ENCODE data around the gene FZD2.

FZD2 gene

GRCh38 chr17:44568945-44569858 is 11.9 kb downstream of the FZD2 start:
- no peak for TF ChIP-seq CTCF (conservative IDR thresholded peaks at IDR 0.05; ENCODE audit: low read length)
- no peak for DNase-seq (ENCODE audit: low read depth)
- H3K4me3 ChIP-seq (ENCODE audit: low read length), result peak overlapping the region; percentile 45

GRCh38 chr17:44572801-44573200 is 15.5 kb downstream of the FZD2 start:
- no peak for DNase-seq (ENCODE audit: low read depth)
- H3K4me3 ChIP-seq (ENCODE audit: low read length), result no peak overlapping the region
- TF ChIP-seq CTCF (conservative IDR thresholded peaks at IDR 0.05; ENCODE audit: low read length), result no peak

GRCh38 chr17:44575403-44575802 is 18.1 kb downstream of the FZD2 start:
- H3K4me3 ChIP-seq (ENCODE audit: low read length), result no peak overlapping the region
- no peak for TF ChIP-seq CTCF (conservative IDR thresholded peaks at IDR 0.05; ENCODE audit: low read length)
- peak; percentile 29 for DNase-seq (ENCODE audit: low read depth)

- TF ChIP-seq CTCF (conservative IDR thresholded peaks at IDR 0.05; ENCODE audit: low read length), result no peak
- DNase-seq (ENCODE audit: low read depth), result no peak
- H3K4me3 ChIP-seq (ENCODE audit: low read length), result no peak overlapping the region
Observed at GRCh38 chr17:44578947-44579346, 21.7 kb downstream of the FZD2 start.

- H3K4me3 ChIP-seq (ENCODE audit: low read length), result no peak overlapping the region
- DNase-seq (ENCODE audit: low read depth), result no peak
- TF ChIP-seq CTCF (conservative IDR thresholded peaks at IDR 0.05; ENCODE audit: low read length), result peak; percentile 32
Observed at GRCh38 chr17:44581868-44582267, 24.6 kb downstream of the FZD2 start.

- no peak overlapping the region for H3K4me3 ChIP-seq (ENCODE audit: low read length)
- DNase-seq (ENCODE audit: low read depth), result no peak
- no peak for TF ChIP-seq CTCF (conservative IDR thresholded peaks at IDR 0.05; ENCODE audit: low read length)
Observed at GRCh38 chr17:44584443-44584842, 27.2 kb downstream of the FZD2 start.

GRCh38 chr17:44585315-44585714 is 28.0 kb downstream of the FZD2 start:
- no peak for TF ChIP-seq CTCF (conservative IDR thresholded peaks at IDR 0.05; ENCODE audit: low read length)
- H3K4me3 ChIP-seq (ENCODE audit: low read length), result no peak overlapping the region
- DNase-seq (ENCODE audit: low read depth), result no peak
